ENCODE measurements around the gene SMYD3. TPM values are rescaled to one million over a fixed set of nuclear protein-coding genes. Genes with fewer than 3 reads are reported as not detected.

The SMYD3 gene
- total and polyA plus RNA-seq, 11 donors = 6.3 to 12.1 (median 9.5) TPM

- peaks cover 0 to 25% (median 0%) of the 10 kb centered on the region in 12 donors for H3K4me1 ChIP-seq
- H3K27me3 ChIP-seq = no peaks in the 10 kb centered on the region
- H3K9me3 ChIP-seq = no peaks in the 10 kb centered on the region
- TF ChIP-seq POLR2A (IDR thresholded peaks at IDR 0.05) (no peak), CTCF (IDR thresholded peaks at IDR 0.05) (no peak)
- WGBS, 4 donors = 93 to 99% (median 95%) methylated on average over 10 of the region's 10 CpGs
- DNase-seq = no peak
- H3K27ac ChIP-seq = no peak overlapping the region
- H3K36me3 ChIP-seq = no peaks in the 10 kb centered on the region
- no peak overlapping the region for H3K4me3 ChIP-seq
- intact Hi-C loops (cut with DNase I) = no loop called here
- ATAC-seq = no peak
These were observed 346.2 kb downstream of the SMYD3 start for GRCh38 chr1:246160905-246161304.

GRCh38 chr1:246160374-246160773 is 346.7 kb downstream of the SMYD3 start:
- no peak for ATAC-seq
- Histone ChIP-seq H3K4me1 (peaks cover 0 to 25% (median 0%) of the 10 kb centered on the region in 12 donors), H3K27ac (no peak overlapping the region), H3K9me3 (no peaks in the 10 kb centered on the region), H3K4me3 (no peak overlapping the region), H3K36me3 (no peaks in the 10 kb centered on the region), H3K27me3 (no peaks in the 10 kb centered on the region)
- no peak for TF ChIP-seq POLR2A (IDR thresholded peaks at IDR 0.05)
- TF ChIP-seq CTCF (IDR thresholded peaks at IDR 0.05) = no peak
- no peak for DNase-seq
- intact Hi-C loops (cut with DNase I) = no loop called here
- WGBS, 4 donors = 72 to 89% (median 85%) methylated on average over 4 of the region's 4 CpGs

GRCh38 chr1:246159279-246160227 is 347.5 kb downstream of the SMYD3 start:
- TF ChIP-seq POLR2A (IDR thresholded peaks at IDR 0.05) = no peak
- TF ChIP-seq CTCF (IDR thresholded peaks at IDR 0.05) = no peak
- H3K27ac ChIP-seq = no peak overlapping the region
- no peaks in the 10 kb centered on the region for H3K27me3 ChIP-seq
- WGBS, 4 donors = 89 to 93% (median 89%) methylated on average over 9 of the region's 9 CpGs
- no peaks in the 10 kb centered on the region for H3K36me3 ChIP-seq
- DNase-seq (no peak), ATAC-seq (no peak)
- peaks cover 0 to 25% (median 0%) of the 10 kb centered on the region in 12 donors for H3K4me1 ChIP-seq
- intact Hi-C loops (cut with DNase I) = no loop called here
- H3K4me3 ChIP-seq = no peak overlapping the region
- H3K9me3 ChIP-seq = no peaks in the 10 kb centered on the region

GRCh38 chr1:246158131-246158530 is 348.9 kb downstream of the SMYD3 start:
- H3K4me3 ChIP-seq = no peak overlapping the region
- intact Hi-C loops (cut with DNase I) = no loop called here

More at GRCh38 chr1:246158131-246158530, 348.9 kb downstream of the SMYD3 start:
- Histone ChIP-seq H3K9me3 (no peaks in the 10 kb centered on the region), H3K4me1 (peaks cover 0 to 25% (median 0%) of the 10 kb centered on the region in 12 donors), H3K27me3 (no peaks in the 10 kb centered on the region), H3K36me3 (no peaks in the 10 kb centered on the region), H3K27ac (no peak overlapping the region)
- ATAC-seq = no peak
- 82 to 88% (median 87%) methylated on average over 2 of the region's 2 CpGs for WGBS, 4 donors
- no peak for DNase-seq
- TF ChIP-seq POLR2A (IDR thresholded peaks at IDR 0.05) (no peak), CTCF (IDR thresholded peaks at IDR 0.05) (no peak)

Data from heart left ventricle (tissue), 16 donors.